GM23248 (cell line): ENCODE results near the gene PCSK5. TPM values are rescaled to one million over a fixed set of nuclear protein-coding genes. Genes with fewer than 3 reads are reported as not detected.
A peak's percentile ranks its signal among the peaks of the same experiment; 100 is the strongest.

ENCODE experiments used
- DNase-seq: peaks from one replicate; pipeline ENCODE4 v3.0.0-alpha.2; 2015
- H2AFZ ChIP-seq: fragments of 200-600 bp; sonication (generic); 2 replicates; pipeline ENCODE4 v1.6.1; 2016; ENCODE audit warnings: antibody characterized with exemption
- H3F3A ChIP-seq: fragments of 200-600 bp; sonication (generic); 2 replicates; pipeline ENCODE4 v1.6.1; 2016; ENCODE audit warnings: mild to moderate bottlenecking, antibody characterized with exemption, mixed run types; ENCODE audit not compliant: insufficient read depth
- H3K27ac ChIP-seq: fragments of 200-600 bp; sonication (generic); 2 replicates; pipeline ENCODE4 v1.5.1; 2016; ENCODE audit warnings: mild to moderate bottlenecking
- H3K27me3 ChIP-seq: fragments of 200-600 bp; sonication (generic); replicated peaks from 2 replicates; pipeline ENCODE4 v1.6.1; 2016; ENCODE audit warnings: mild to moderate bottlenecking; ENCODE audit not compliant: insufficient read depth
- H3K36me3 ChIP-seq: fragments of 200-600 bp; sonication (generic); 2 replicates; pipeline ENCODE4 v1.6.1; 2016; ENCODE audit warnings: low read depth, mild to moderate bottlenecking
- H3K4me1 ChIP-seq: fragments of 200-600 bp; sonication (generic); 2 replicates; pipeline ENCODE4 v1.6.1; 2016; ENCODE audit warnings: mild to moderate bottlenecking; ENCODE audit not compliant: insufficient read depth
- H3K4me2 ChIP-seq: fragments of 200-600 bp; sonication (generic); one replicate; pipeline ENCODE4 v1.6.1; 2016; ENCODE audit warnings: mild to moderate bottlenecking; ENCODE audit not compliant: unreplicated experiment
- H3K4me3 ChIP-seq: fragments of 200-600 bp; sonication (generic); 2 replicates; pipeline ENCODE4 v1.5.1; 2016; ENCODE audit warnings: mild to moderate bottlenecking
- H3K79me2 ChIP-seq: fragments of 200-600 bp; sonication (generic); 2 replicates; pipeline ENCODE4 v1.6.1; 2016; ENCODE audit warnings: mild to moderate bottlenecking; ENCODE audit not compliant: insufficient read depth
- H3K9ac ChIP-seq: fragments of 200-600 bp; sonication (generic); 2 replicates; pipeline ENCODE4 v1.6.1; 2016; ENCODE audit warnings: mild to moderate bottlenecking
- H3K9me2 ChIP-seq: fragments of 200-600 bp; sonication (generic); 2 replicates; pipeline ENCODE4 v1.6.1; 2016; ENCODE audit warnings: mixed run types, mild to moderate bottlenecking, moderate library complexity; ENCODE audit not compliant: insufficient read depth
- H3K9me3 ChIP-seq: fragments of 200-600 bp; sonication (generic); one replicate; pipeline ENCODE4 v1.6.1; 2017; ENCODE audit warnings: low read depth
- H4K20me1 ChIP-seq: fragments of 200-600 bp; sonication (generic); 2 replicates; pipeline ENCODE4 v1.6.0; 2016; ENCODE audit not compliant: insufficient read depth
- EZH2 ChIP-seq: fragments of 200-600 bp; sonication (generic); IDR thresholded peaks from 2 replicates; pipeline ENCODE4 v1.6.1; 2018; ENCODE audit warnings: antibody characterized with exemption, mild to moderate bottlenecking; ENCODE audit not compliant: insufficient read depth, poor library complexity, severe bottlenecking
- EZH2phosphoT487 ChIP-seq: fragments of 200-600 bp; sonication (generic); IDR thresholded peaks from 2 replicates; pipeline ENCODE4 v1.6.1; 2018; ENCODE audit warnings: antibody characterized with exemption, moderate library complexity, mild to moderate bottlenecking, low read depth; ENCODE audit not compliant: insufficient read depth
- WGBS, 2 experiments: methylation state at CpG; one replicate each; pipeline ENCODE4 v1.1.6; 2015 to 2017; ENCODE audit warnings: low lambda C conversion rate in 2 of 2, low coverage in 1 of 2; ENCODE audit errors: missing lambda C conversion rate in 2 of 2; 5-methylcytosine and 5-hydroxymethylcytosine counted together
- in situ Hi-C: fragments of 300-500 bp; cut with MboI; formaldehyde crosslinking; loops from 2 replicates; pipeline ENCODE4 v1.15.0; 2020
- polyA plus RNA-seq: library from polyadenylated mRNA; unstranded; fragments of >200 nt; fragmentation: Nextera tagmentation; extraction: Ambion mirVana; gene quantifications from 2 replicates; pipeline ENCODE4 v1.2.1, GENCODE V29; 2016
- total RNA-seq: library from RNA; depleted of rRNA; stranded (reverse); fragments of >200 nt; shearing (Covaris generic); gene quantifications from 2 replicates; pipeline ENCODE4 v1.2.3, GENCODE V29; 2014

PCSK5 gene
- total and polyA plus RNA-seq, 2 experiments from 2014 or later: 2.3 to 3.9 TPM

DNA sequence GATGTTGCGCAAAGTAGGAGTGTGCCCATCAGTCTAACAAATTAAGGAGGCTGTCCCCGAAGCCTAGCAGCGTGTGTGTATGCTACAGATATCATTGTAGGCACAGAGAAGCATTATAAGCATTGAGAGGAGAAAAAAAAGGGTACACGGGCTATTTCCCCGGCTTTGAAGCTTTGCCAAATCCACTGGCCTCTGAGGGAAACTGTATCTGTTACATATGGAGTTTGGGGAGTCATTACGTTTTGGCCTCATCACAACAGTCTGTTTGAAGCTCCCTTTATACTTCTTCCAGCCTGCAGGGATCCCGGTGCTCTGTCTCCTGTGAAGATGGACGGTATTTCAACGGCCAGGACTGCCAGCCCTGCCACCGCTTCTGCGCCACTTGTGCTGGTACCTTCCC lies 297.8 kb downstream of the PCSK5 start:
- Histone ChIP-seq H3K27me3 (no peaks in the 10 kb centered on the region), H3K79me2 (no peaks in the 10 kb centered on the region), H3K4me2 (no peak overlapping the region), H3K4me1 (no peaks in the 10 kb centered on the region), H3K4me3 (no peak overlapping the region), H3K36me3 (no peaks in the 10 kb centered on the region), H3K9ac (no peak overlapping the region), H4K20me1 (no peaks in the 10 kb centered on the region), H3F3A (no peaks in the 10 kb centered on the region), H3K27ac (no peak overlapping the region), H2AFZ (no peak overlapping the region), H3K9me2 (no peaks in the 10 kb centered on the region), H3K9me3 (no peaks in the 10 kb centered on the region)
- WGBS, 2 experiments: 76 to 78% methylated on average over 11 of the region's 11 CpGs
- DNase-seq: no peak
- in situ Hi-C loops: no loop called here
- TF ChIP-seq EZH2phosphoT487 (no peak), EZH2 (no peak)

GRCh38 chr9:76188905-76189304 lies 298.4 kb downstream of the PCSK5 start:
- H3K4me3 ChIP-seq: no peak overlapping the region
- H3K79me2 ChIP-seq: no peaks in the 10 kb centered on the region
- TF ChIP-seq EZH2phosphoT487 (no peak), EZH2 (no peak)
- no peaks in the 10 kb centered on the region for H3K27me3 ChIP-seq
- no peaks in the 10 kb centered on the region for H3K9me2 ChIP-seq
- H2AFZ ChIP-seq: no peak overlapping the region
- no peak overlapping the region for H3K4me2 ChIP-seq
- H3K9ac ChIP-seq: no peak overlapping the region
- no peaks in the 10 kb centered on the region for H3K4me1 ChIP-seq
- DNase-seq: no peak
- H3K27ac ChIP-seq: no peak overlapping the region
- H3K36me3 ChIP-seq: no peaks in the 10 kb centered on the region
- in situ Hi-C loops: no loop called here
- H4K20me1 ChIP-seq: no peaks in the 10 kb centered on the region
- no peaks in the 10 kb centered on the region for H3F3A ChIP-seq
- H3K9me3 ChIP-seq: no peaks in the 10 kb centered on the region
- WGBS, 2 experiments: 83 to 90% methylated on average over 3 of the region's 3 CpGs

DNA sequence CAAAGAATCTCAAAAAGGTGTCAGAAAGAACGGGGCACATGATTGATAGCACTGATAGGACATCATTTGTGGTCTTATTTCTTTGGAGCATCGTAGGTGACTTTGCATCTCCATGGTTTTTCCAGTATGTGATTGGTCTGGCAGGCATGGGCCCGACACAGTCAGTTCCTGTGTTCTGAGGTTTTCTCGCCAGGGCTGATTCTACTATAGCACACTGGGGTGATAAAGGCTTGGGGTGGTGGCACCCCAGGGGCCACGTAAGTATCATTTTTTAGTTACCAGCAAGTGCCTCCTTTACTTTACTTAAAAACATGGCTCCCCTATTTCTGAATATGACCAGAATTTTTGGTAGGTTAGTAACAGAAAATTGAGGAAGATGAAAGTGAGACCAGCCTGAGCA lies 301.0 kb downstream of the PCSK5 start:
- no peaks in the 10 kb centered on the region for H3K36me3 ChIP-seq
- 81 to 82% methylated on average over 5 of the region's 5 CpGs for WGBS, 2 experiments
- peaks cover 9% of the 10 kb centered on the region for H3K4me1 ChIP-seq

DNA sequence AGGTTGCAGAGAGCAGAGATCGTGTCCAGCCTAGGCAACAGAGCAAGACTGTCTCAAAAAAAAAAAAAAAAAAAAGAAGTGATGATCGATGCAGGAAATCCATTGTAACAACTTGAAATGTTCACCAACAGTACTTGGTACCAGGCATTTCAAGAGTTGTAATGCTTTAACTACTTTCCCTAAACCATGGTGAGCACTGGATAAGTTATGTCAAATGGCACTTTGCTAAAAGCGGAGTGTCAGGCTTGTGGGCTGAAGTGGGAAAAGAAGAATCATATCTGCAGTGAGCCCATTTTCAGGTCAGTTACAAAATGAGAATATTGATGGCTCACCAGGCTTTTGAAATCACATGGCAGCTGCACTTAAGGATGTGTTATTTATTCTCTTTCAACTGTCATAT lies 301.5 kb downstream of the PCSK5 start:
- 92 to 97% methylated on average over 3 of the region's 3 CpGs for WGBS, 2 experiments
- no peak overlapping the region for H3K9ac ChIP-seq
- in situ Hi-C loops: no loop called here

More for the DNA sequence above, 301.0 kb downstream of the PCSK5 start:
- Histone ChIP-seq H3F3A (peaks cover 9% of the 10 kb centered on the region; the same call in 1 of the 2 replicates), H2AFZ (no peak overlapping the region), H3K4me2 (no peak overlapping the region), H3K9me3 (no peaks in the 10 kb centered on the region), H3K27me3 (no peaks in the 10 kb centered on the region), H3K9me2 (no peaks in the 10 kb centered on the region), H4K20me1 (no peaks in the 10 kb centered on the region), H3K4me3 (no peak overlapping the region), H3K9ac (no peak overlapping the region), H3K27ac (no peak overlapping the region), H3K79me2 (no peaks in the 10 kb centered on the region)
- in situ Hi-C loops: no loop called here
- TF ChIP-seq EZH2: no peak
- TF ChIP-seq EZH2phosphoT487: no peak
- no peak for DNase-seq

GRCh38 chr9:76194896-76195295 lies 304.4 kb downstream of the PCSK5 start:
- peak overlapping the region; percentile 49 for H3K27ac ChIP-seq
- H3F3A ChIP-seq: peaks cover 9% of the 10 kb centered on the region; the same call in 1 of the 2 replicates
- in situ Hi-C loops: no loop called here
- peaks cover 9% of the 10 kb centered on the region for H3K4me1 ChIP-seq
- 89 to 90% methylated on average over 3 of the region's 3 CpGs for WGBS, 2 experiments
- peak; percentile 70 for DNase-seq
- H3K4me3 ChIP-seq: no peak overlapping the region
- no peaks in the 10 kb centered on the region for H4K20me1 ChIP-seq
- H3K79me2 ChIP-seq: no peaks in the 10 kb centered on the region
- H3K4me2 ChIP-seq: no peak overlapping the region
- no peaks in the 10 kb centered on the region for H3K27me3 ChIP-seq
- no peaks in the 10 kb centered on the region for H3K9me2 ChIP-seq
- H2AFZ ChIP-seq: 0 out of 2 replicates have a peak overlapping the region, but pooled peaks have one; percentile 16
- no peaks in the 10 kb centered on the region for H3K9me3 ChIP-seq
- no peak for TF ChIP-seq EZH2phosphoT487
- no peak for TF ChIP-seq EZH2
- no peaks in the 10 kb centered on the region for H3K36me3 ChIP-seq
- H3K9ac ChIP-seq: no peak overlapping the region

More for the DNA sequence above, 301.5 kb downstream of the PCSK5 start:
- H3K4me3 ChIP-seq: no peak overlapping the region
- no peak overlapping the region for H3K27ac ChIP-seq
- no peaks in the 10 kb centered on the region for H3K9me2 ChIP-seq
- H3K79me2 ChIP-seq: no peaks in the 10 kb centered on the region
- no peaks in the 10 kb centered on the region for H4K20me1 ChIP-seq
- TF ChIP-seq EZH2phosphoT487 (no peak), EZH2 (no peak)
- H2AFZ ChIP-seq: no peak overlapping the region
- no peaks in the 10 kb centered on the region for H3K9me3 ChIP-seq
- no peak for DNase-seq
- peaks cover 9% of the 10 kb centered on the region for H3K4me1 ChIP-seq
- H3K36me3 ChIP-seq: no peaks in the 10 kb centered on the region
- H3K4me2 ChIP-seq: no peak overlapping the region
- no peaks in the 10 kb centered on the region for H3K27me3 ChIP-seq
- H3F3A ChIP-seq: peaks cover 9% of the 10 kb centered on the region; the same call in 1 of the 2 replicates
